ENCODE measurements around the gene MICB.

MICB gene

DNA sequence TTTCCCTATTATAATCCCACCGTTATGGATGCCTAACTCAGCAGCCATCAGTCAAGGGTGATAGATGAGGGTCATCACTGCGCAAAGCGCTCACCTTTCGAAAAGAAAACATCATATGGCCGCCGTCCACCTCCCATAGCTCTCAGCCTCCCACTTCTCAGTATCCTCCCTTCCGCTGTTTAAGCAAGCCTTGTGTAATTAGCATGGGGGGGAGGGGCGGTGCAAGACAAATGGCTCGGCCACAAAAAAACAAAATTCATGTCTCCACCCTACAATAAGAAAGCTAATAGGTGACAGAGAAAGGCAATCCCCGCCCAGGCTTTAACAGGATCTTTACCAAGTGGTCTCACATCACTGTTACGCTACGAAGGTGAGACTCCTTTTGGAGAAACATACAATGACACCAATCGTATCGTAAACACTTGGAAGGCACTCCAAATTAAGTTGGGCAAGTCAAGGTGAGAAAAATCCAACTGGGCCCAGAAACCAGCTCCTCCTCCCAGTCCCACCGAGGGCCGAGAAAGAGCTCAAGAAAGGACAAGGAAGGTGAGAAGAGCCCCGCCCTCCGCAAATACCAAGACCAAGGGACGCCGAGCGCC is 43.2 kb downstream of the MICB start:
- DNase-seq (ENCODE audit: low read depth in 2 of 2): peak; percentile 20 to 49

DNA sequence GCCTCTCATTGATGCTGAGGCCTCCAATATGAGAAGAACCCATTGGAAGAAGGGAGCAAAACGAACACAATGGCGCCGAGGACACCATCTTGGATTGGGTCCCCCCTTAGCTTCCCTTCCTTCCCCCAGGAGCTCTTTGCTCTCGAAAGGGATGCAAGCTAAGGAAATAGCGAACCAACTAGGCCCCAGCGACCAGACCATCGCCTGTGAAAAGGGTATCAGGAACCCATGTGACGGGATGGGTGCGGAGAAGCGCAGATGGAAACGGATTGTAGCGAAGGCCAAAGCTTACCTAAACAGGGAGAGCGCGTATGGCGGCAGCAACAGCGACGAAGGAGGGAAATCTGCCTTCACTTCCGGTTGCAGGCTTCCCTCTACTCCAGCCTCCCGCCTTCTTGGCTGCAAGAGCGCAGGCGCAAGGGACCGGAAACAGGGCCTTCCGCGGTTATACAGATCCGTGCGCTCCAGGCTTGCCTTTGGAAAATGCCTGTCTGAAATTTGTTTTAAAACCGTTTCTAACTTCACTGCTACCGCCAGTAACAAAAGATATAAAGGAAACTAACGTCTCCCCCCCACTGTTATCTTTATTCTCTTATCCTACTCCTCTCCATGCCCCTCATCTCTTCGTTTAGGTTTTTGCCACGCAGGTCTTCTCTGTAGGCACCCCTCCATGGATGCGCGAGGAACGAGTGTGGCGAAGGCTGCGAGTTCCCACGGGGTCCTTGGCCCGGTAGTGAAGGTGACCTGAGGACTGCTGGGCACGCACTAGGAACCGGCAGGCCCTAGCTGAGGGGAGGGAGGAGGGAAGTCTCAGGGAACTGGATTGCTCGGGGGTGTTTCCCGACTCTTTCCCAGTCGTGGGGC is 43.9 kb downstream of the MICB start, which contains the start of gene DDX39B:
Gene DDX39B, minus strand, starts transcription at position 346 of the 864 bp plus-strand sequence. CDS start 1,471 bp downstream, outside the sequence.
- peak; percentile 84 to 91 for DNase-seq (ENCODE audit: low read depth in 2 of 2)

DNA sequence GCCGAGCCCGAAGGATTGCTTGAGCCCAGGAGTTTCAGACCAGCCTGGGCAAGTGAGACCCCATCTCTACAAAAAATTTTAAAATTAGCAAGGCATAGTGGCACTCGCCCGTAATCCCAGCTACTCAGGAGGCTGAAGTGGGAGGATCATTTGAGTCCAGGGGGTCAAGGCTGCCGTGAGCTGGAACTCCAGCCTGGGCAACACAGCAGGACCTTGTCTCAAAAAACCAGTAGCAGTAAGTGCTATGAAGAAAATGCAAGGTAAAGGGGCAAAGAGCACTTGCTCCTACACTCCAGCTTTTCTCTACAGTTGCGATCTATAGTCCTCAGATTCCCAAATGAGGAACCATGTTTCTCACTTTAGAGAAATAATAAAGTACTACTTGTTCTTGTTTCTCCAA is 45.7 kb downstream of the MICB start:
- no peak for DNase-seq (ENCODE audit: low read depth in 2 of 2)

DNA sequence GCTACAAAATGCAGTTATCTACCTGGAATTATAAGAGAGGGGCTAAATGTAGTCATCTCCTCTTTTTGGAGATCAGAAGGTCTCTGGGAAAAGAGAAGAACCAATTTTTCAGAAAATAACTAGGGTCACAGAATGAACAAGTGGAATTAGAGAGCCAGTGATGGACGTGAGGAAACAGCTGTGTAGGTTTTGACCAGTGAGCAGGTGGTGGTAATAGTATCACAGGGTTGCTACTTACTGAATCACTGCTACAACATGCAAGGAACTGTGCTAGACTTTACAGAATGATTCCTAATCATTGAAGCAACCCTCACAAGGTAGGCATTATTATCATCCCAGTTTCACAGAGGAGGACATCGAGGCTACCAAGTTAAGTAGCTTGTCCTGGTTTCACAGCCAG is 46.7 kb downstream of the MICB start:
- no peak for DNase-seq (ENCODE audit: low read depth in 2 of 2)

DNA sequence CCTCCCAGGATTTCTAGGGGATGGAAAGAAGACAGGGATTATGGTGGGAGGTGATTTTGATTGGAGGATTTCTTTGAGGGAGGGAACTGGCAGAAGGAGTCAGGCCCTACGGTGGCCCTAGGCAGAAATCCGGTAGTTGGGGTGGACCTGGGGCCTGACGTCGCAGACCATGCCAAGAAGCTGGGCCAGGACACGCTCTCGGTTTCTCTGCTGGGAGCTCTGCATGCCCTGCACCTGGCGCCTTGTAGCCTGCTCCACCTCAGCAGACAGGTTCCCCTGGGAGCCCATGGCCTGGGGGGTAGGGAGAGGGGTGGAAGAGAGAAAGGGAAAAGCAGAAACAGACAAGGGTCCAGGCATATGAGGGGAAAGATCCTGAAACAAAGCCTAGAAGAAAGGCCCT is 47.3 kb downstream of the MICB start:
- DNase-seq (ENCODE audit: low read depth in 2 of 2): no peak

DNA sequence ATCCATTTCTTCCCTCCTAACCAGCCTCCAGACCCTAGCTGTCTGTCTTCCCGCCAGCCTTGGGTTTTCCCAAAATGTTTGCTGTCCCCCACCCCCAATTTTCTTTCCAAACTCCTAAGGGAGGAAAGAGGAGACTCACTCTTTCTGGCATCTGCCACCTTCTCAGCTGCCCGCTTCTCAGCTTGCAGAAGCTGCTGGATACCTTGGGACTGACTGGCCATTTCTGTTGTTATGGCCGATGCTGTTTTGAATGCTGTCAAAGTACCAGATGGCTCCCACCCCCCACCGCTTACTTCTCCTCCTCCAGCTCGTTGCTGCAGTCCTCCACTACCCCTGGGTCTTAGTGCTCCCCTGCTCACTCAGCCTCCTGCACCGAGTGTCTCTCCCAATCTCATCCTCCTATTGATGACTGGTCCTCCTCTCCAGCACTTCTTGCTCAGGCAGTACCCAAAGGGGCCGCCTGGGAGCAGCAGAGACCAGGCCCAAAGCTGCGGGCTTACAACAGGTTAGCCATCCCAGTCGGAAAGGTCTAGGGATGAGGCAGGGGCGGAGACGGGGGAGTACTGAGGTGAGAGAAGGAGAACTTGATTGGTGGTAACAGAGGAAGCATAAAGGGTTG is 48.5 kb downstream of the MICB start, which contains the start of gene ATP6V1G2:
Gene ATP6V1G2, minus strand, starts transcription at position 270 of the 619 bp plus-strand sequence. Its CDS starts 49 bp downstream, at position 221.
- DNase-seq (ENCODE audit: low read depth in 2 of 2): peak; percentile 64 to 67

DNA sequence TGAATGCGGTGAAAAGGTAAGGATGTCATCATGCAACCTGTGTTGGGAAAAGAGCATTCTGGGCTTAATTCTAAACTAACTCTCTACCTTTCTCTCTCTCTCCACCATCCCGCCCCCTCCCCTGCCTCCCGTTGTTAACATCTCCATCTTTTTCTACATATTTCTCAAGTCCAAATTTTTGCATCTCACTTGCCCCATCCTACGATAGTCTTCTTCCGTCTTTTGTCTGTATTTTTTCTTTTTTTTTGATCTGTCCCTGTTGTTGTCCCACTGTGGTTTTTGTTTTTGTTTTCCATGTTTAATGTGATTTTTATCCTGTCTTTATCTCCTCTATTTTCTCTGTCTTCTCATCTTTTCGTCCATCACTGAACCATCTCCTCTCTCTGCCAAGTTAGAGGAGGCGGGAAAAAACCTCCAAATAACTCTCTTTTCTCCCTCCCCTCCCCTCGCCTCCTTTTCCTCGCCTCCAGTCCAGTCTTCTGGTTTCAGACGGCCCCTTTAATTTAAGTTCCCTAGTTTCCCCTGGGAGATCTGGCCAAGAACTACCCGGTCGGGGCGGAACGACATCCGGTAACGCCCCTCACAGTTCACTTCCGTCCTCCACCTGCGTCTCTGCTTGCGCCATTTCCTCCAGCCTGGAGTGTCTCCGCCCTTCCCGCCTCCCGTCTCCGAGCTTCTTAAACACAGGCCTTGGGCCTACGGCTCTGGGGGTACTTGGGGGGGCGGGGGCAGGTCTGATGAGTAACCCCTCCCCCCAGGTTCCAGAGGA is 49.2 kb downstream of the MICB start, which contains the start of gene NFKBIL1:
Gene NFKBIL1, plus strand, starts transcription at position 651 of the 769 bp plus-strand sequence. Its CDS starts 87 bp downstream, at position 738.
- peak; percentile 73 to 81 for DNase-seq (ENCODE audit: low read depth in 2 of 2)

DNA sequence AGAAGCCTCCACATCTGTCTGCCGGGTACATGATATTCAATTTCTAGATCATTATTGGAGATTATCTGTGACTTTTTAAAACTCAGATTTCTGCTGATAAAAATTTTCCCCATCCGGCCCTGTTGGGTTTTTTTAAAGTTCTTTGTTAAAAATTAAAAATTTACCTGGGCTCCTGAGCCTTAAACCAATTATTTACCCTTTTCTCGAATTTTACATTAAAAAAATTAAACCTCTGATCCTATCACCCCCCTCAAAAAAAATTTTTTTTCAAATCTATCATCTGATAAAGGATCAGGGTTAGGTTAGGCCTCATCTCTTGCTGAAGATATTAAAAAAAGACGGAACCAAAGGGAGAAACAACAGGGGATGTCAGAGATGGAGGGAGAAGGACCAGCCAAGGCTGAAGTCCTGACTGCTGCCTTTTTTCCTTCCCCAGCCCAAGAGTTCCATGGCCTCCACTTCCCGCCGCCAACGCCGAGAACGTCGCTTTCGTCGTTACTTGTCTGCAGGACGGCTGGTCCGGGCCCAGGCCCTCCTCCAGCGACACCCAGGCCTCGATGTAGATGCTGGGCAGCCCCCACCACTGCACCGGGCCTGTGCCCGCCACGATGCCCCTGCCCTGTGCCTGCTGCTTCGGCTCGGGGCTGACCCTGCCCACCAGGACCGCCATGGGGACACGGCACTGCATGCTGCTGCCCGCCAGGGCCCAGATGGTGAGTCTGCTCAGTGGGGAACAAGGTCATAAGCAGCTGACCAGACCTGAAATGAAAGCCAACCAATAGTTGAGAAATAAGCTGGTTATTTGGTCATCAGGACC is 50.0 kb downstream of the MICB start:
- DNase-seq (ENCODE audit: low read depth in 2 of 2): no peak

DNA sequence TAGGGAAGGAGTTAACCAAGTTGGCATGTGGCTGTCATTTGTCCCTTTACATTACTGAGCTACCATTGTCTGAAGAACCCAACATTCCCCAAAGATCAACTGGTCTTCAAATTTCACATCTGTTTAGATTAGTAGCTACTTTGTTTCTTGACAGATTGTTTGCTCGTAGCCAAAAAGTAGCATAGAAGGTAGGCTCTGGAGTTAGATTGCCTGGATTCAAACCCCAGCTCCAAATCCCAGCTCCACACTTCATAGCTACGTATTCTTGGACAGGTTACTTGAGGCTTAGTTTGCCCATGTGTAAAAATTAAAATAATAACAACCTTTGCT is 50.6 kb downstream of the MICB start:
- no peak for DNase-seq (ENCODE audit: low read depth in 2 of 2)

DNA sequence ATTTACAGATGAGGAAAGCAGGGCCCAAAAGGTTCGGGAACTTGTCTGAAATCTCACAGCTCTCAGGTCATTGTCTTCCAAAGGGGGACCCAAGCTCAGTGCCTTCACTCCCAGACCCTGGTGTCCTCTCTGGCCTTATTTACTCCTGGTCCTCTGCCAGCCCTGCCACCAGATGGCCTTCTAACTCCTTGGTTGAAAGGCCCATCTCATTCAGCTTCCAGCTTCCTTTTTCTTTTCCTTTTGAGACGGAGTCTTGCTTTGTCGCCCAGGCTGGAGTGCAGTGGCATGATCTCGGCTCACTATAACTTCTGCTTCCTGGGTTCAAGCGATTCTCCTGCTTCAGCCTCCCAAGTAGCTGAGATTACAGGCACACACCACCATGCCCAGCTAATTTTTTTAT is 53.4 kb downstream of the MICB start:
- peak in 1 of 2 donors; percentile 45 for DNase-seq (ENCODE audit: low read depth in 2 of 2)

DNA sequence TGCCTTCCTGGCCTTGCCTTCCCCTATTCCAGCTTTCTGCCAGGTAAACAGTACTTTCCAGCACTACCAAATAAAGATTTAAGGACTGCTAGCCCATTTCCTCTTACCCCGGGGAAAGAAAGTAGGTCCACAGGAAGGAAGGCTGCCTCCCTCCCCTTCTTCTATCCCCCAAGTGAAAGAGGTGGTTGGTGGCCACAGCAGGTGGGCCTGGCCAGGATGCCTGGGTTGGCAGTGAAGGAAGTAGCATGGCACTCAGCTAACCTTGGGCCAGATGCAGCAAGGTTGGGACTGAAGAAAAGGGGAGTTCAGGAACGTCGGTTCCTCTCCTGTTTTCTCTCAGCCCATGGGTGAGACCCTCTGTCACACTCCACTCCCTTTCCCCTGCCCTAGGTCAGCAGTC is 58.4 kb downstream of the MICB start:
- DNase-seq (ENCODE audit: low read depth in 2 of 2): no peak

DNA sequence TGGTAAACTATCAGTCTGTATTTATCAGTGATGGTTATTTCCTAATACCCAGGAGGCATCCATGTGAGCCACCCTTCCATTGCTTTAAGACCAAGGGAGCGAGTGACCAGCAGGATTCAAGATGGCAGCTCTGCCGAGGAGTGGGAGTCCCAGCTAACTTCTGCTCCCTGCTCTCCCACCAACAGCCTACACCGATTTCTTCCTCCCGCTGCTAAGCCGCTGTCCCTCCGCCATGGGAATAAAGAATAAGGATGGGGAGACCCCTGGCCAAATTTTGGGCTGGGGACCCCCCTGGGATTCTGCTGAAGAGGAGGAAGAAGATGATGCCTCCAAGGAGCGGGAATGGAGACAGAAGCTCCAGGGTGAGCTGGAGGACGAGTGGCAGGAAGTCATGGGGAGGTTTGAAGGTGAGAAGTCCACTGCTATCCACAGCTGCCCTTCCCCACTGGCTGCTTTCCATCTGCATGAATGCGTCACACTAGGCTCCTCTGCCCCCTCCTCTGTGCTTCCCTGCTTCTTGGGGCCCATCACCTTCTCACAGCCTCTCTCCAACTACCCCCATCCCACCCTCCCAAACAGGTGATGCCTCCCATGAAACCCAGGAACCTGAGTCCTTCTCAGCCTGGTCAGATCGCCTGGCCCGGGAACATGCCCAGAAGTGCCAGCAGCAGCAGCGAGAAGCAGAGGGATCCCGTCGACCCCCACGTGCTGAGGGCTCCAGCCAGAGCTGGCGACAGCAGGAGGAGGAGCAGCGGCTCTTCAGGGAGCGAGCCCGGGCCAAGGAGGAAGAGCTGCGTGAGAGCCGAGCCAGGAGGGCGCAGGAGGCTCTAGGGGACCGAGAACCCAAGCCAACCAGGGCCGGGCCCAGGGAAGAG is 59.7 kb downstream of the MICB start:
- no peak for DNase-seq (ENCODE audit: low read depth in 2 of 2)

DNA sequence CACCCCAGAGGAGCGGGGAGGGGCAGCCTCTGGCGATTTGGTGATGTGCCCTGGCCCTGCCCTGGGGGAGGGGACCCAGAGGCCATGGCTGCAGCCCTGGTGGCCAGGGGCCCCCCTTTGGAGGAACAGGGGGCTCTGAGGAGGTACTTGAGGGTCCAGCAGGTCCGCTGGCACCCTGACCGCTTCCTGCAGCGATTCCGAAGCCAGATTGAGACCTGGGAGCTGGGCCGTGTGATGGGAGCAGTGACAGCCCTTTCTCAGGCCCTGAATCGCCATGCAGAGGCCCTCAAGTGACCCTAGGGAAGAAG is 60.3 kb downstream of the MICB start:
- DNase-seq (ENCODE audit: low read depth in 2 of 2): no peak

DNA sequence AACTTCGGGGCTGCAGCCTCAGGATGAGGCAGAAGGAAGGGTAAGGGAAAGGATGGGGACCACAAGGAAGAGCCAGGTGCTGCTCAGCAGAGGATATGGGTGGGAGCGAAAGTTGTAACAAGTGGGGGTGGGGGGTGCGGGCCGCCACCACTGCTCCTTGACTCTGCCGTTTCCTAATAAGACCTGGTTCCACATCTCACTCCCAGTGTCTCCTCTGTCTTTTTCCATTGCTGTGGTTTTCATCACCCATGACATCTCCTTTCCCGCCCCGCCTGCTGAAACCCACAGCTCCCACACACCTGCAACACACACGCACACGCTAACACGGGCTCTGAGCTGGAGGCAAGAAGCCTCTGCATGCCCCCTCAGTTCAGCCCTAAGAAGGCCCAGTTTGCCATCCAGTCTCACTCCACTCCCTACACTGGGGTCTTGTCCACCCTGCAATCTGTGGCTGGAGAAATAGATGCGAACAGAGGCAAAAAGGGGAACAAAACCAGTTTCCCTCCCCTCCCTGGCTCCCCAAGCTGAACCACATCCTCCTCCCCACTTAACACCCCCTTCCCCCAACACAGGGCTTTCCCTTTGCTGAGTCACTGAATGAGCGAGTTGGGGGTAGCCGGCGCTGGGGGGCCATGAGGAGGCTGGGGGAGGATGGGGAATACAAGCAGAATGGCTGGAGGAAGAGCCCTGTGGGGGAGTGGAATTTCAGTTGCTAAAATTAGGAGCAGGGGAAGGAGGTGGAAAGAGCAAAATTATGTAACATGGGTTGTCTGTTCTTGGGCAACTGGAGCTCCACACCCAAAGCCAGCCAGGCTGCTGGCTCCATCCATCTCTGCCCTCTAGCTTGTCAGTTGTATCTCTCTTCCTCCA is 60.9 kb downstream of the MICB start:
- peak in 1 of 2 donors; percentile 49 for DNase-seq (ENCODE audit: low read depth in 2 of 2)

DNA sequence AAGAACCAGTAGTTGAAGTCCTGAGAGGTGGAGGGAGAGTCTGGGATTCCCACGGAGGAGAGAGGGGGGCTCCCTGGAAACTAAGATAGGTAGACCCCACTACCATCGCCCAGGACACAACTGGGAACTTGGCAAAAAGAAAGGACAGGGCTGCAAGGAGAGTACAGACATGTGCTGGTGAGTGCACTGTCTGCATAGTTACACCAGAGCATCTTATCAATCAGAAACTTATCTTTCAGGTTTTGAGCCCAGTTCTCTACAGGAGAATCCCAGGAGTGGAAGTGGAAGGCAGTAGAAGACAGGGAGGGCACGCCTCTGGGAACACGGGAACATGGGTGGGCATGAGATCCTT is 61.6 kb downstream of the MICB start:
- DNase-seq (ENCODE audit: low read depth in 2 of 2): no peak

DNA sequence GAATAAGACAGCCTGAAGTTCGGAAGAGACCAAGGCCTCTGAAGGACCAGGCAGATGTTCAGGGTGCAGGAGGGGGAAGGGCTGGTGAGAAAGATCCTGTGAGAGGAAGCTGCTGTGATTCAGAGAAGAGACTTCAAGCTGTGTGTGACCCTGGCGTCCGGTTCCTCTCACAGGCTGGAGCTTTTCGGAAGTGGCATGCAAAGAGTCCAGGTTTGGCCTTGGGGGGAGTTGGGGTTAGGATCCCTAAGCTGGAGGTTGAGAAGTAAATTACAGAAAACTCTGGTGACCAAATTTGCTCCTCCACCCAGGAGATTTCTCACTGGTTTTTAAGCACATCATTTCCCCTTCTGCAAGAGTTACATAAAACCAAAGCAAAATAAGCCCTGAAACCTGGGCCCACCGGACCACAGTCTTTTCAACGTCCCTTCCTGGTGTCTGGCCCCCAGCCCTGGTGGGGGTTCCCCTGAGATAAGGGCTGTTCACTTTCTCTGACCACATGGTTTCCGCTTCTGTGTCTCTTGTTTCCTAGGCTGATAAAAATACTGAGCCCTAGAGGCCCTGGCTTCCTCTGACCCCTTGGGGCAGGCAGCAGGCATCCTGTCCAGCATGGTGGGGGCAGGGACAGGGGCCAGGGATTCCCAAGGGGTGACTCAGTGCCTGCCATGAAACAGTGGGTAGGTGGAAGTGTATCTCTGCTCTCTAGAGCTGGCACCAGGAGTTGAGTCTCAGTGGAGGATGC is 62.2 kb downstream of the MICB start:
- no peak for DNase-seq (ENCODE audit: low read depth in 2 of 2)

DNA sequence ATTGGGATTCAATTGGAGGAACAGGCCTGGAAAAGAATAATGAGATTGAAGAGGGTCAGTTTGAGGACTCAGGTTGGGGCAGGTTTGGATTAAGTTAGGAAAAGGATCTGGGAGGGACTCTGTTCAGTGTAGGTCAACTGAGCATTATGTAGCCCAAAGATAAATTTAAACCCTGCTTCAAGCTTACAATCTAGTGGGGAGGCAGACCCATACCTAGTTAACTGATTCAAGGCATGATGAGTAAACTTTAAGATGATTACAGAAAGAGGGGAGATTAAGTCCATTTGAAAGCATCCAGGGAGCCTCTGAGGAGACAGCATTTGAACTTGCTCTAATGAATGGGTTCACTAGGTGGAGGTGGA is 62.7 kb downstream of the MICB start:
- DNase-seq (ENCODE audit: low read depth in 2 of 2): no peak

All from stimulated activated CD8-positive, alpha-beta memory T cell treated with anti-CD3 and anti-CD28 coated beads, Interleukin-2, amount 100 ng/mL, for 1 hour (primary cell).